Measurements from ENCODE around the gene RASL10B.
"Not testable (repeated sequence)": the region's sequence is repeated elsewhere in the genome, so short reads cannot be mapped to it uniquely, and the experiment has no call there.

The RASL10B gene

DNA sequence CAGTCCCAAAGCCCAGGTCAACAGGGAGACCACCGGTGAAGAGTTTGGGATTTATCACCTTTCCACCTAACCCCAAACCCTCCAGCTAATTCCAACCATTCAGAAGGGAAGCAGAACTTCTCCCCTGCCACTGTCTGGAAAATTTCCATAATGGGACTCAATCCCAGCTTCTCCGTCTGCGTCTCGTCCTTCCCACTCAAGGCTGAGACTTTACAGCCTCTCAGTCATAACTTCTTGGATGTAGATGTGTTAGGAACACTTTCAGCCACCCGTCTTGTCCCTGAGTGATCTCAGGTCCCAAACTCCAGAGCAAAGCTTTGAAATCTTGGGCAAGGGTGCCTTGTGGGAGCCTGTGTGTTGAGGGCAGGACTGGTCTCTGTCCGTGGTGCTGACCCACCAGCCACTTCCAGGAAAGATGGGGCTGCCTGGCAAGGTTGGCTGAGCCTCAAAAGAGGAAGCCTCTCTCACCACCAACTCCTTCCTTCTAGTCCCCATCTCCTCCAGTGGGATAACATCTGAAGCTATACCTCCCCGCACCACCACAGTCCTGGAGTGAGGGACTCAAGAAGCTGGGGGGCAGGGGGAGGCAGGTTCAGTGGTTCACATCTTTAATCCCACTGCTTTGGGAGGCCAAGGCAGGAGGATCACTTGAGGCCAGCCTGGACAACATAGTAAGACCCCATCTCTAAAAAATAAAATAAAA is 12.3 kb downstream of the RASL10B start:
- DNase-seq = peak; percentile 40

- DNase-seq = no peak
These were observed 13.4 kb downstream of the RASL10B start for GRCh38 chr17:35744830-35745229.

DNA sequence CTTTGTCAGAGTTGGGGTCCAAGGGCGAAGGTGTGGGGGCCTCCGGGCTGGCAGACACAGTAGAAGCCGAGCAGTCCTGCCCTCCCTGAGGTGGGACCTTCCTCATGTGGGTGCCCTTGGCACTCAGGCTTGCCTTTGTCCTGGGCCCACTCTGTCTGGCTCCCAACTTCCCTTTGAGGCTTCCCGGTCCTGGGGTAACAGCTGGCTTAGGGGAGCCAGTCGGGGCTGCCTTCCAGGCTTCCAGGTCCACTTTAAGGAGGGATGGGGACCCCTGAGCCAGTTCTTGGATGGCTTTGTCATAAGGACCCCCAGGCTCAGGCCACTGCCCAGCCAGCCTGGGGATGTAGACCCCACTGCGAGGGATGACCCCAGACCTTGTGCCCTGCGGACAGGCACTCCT is 13.8 kb downstream of the RASL10B start:
- no peak for DNase-seq

GRCh38 chr17:35745749-35746320 is 14.4 kb downstream of the RASL10B start:
- no peak for DNase-seq

GRCh38 chr17:35747540-35748017 is 16.1 kb downstream of the RASL10B start:
- peak; percentile 72 for DNase-seq

DNA sequence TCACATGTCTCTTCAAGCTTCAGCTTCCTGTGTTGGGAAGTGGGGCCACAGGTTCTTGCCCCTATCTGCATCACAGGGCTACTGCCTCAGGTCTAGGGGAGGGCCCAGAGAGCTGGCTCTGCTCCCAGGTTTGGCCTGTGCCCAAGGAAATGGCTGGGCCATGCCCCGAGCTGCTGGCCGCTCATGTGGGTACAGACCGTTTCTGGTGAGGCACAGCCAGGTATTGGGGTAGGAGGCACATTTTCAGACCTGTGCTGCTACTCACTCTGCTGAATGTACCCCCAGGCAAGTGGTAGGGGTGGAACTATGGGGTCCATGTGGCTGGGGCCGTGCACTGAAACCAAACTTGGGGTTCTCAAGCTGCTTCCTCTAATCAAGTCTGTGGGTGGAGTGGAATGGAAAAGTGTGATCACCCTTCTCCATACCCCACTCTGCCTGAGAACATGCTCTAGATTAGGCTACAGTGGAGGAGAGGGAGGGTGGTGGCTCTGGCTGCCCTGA is 17.0 kb downstream of the RASL10B start:
- DNase-seq = no peak

DNA sequence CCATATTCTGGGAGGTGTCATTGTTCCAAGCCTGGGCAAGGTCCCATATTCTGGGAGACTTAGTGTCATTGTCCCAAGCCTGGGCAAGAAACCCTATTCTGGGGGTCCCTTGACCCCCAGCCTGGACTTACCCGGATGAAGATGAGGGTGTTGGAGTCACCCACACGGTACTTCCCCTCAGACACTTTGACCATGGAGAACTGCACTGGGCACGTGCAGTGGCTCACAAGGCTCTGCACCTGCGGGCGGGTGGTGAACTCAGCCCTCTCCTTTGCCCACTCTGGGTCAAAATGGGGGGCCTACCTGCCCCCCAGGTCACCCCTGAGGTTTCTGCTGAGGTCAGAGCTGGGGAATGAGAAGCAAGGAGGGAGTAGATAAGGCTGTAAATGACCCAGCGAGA is 17.5 kb downstream of the RASL10B start:
- no peak for DNase-seq

DNA sequence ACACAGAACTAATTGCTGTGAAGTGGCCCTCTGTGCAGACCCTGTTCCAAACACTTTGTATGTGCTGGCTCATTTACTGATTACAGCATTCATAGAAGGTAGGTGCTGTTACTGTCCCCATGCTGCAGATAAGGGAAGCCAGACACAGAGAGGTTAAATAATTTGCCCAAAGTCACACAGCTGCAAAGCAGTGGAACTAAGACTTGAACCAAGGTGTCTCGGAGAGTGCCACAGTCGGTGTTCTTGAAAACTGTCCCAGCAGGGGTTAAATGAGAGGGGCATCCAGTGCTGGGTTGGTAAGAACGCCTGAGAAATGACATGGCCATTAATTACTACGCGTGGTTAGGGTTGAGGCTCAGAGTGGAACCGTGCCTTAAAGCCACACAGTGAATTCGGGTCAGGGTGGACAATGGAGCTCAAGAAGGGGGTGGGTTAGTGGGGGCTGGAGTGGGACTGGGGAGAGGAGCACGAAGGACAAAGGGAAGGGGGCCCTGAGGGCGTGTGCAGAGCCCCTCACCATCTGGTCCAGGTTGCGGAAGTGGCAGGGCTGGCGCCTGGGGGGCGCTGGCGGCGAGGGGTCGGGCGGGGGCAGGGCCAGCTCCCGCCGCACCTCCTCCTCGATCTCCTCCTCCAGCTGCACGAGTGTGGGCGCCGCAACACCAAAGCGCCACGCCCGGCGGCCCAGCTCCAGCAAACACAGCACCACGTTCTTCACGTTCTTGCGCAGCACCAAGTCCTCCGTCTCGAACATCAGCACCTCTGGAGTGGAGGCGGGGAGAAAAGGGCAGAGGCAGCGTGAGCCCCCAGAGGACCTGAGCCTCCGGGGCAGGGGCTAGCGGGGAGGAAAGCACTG is 18.3 kb downstream of the RASL10B start:
- DNase-seq = peak; percentile 36

GRCh38 chr17:35750526-35751395 is 19.3 kb downstream of the RASL10B start:
- DNase-seq = no peak

- DNase-seq = not testable (repeated sequence)
These were observed 20.1 kb downstream of the RASL10B start for GRCh38 chr17:35751541-35751940.

DNA sequence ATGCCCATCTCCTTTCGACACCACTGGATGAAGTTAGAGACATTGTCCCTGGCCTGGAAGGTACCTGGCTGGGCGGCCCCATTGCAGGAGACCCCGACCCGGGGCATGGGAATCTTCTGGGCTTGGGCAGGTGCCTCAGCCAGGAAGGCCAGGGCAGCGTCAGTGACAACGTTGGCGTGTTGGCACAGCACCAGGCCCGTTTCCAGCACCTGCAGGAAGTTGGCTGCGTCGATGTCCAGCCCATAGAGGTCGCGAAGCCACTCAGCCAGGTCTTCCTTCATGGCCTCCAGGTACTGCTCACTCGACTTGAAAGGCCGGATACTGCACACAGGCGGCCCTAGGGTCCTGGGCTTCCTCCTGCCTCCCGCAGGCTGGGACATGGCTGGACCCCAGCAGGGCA is 21.0 kb downstream of the RASL10B start:
- DNase-seq = no peak

DNA sequence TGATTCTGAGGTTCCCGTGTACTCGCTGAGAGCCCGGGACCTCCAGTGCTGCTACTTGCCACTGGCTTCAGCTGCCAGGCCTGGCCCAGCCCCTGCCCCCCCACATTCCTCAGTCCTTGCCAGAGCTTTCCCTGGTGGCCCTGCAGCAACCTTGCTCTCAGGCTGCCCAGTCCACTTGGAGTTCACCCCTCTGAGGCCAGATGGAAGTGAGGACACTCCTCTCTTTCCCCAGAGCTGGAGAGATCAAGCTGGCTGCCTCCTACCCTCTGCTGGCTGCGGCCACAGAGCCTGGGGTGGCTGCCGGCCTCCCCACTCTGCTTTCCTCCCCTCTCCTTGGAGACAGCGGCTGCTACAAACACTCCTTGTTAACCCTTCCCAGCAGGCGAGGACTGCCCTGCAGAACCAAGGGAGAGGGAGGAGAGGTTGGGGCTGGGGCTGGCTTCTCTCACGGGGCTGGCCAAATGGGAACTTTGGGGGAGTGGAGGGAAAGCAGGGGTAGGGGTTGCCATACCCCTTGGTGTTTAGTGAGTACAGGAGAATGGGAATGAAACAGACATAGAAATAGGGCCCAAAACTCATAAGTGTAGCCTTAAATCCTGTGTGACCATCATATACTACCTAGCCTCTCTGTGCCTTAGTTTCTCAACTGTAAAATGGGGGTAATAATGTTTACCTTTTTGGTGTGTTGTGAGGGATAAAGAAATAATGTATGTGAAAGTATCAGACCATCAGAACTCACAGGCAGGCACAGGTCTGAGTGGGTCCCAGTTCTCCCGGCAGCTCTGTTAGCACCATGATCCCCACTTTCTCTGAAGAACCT is 21.7 kb downstream of the RASL10B start, which contains the start of gene GAS2L2:
GAS2L2 (minus strand) TSS at position 295 of the 820 bp plus-strand sequence. CDS start 389 bp downstream, outside the sequence.
- DNase-seq = no peak

DNA sequence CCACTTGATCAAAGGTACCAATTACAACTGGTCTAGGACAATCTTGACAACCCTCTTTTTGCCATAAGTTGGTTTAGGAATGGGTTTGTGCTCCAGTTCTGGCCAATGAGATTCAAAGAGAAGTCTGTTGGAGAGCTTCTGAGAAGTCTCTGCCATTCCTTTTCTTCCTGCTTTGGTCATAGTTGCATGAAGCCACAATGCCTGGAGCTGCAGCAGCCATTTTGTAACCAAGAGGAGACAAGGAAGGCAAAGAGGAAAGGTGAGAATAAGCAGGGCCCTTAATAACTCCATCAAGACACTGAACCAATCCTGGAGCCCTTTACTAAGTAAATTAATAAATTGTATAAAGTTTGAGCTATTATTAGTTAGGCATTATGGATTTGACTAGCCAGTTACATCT is 25.8 kb downstream of the RASL10B start:
- DNase-seq = no peak

GRCh38 chr17:35760587-35760986 is 29.1 kb downstream of the RASL10B start, which contains the start of gene C17orf50:
C17orf50 (plus strand) TSS chr17:35760887; CDS start chr17:35760942, 55 bp downstream.
- DNase-seq = no peak

DNA sequence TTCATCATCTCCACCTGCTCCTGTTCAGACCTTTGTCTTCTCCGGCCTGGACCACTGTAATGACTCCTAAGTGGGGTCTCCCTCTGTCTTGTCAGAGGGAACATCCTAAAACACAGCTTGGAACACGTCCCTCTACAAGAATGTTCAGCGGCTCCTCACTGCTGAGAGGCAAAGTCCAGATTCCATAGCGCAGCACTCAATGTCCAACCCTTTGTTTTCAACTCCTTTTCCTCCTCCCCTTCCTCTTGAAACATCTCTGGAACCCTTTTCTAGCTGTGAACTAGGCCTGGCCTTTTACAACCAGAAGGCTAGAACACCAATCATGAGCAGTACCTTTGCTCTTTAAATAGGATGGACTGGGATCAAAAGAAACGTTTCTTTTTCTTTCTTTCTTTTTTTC is 30.2 kb downstream of the RASL10B start:
- DNase-seq = no peak

- DNase-seq = no peak
These were observed 32.3 kb downstream of the RASL10B start for GRCh38 chr17:35763767-35764122.

GRCh38 chr17:35764123-35764991 is 32.9 kb downstream of the RASL10B start:
- peak; percentile 67 for DNase-seq

DNA sequence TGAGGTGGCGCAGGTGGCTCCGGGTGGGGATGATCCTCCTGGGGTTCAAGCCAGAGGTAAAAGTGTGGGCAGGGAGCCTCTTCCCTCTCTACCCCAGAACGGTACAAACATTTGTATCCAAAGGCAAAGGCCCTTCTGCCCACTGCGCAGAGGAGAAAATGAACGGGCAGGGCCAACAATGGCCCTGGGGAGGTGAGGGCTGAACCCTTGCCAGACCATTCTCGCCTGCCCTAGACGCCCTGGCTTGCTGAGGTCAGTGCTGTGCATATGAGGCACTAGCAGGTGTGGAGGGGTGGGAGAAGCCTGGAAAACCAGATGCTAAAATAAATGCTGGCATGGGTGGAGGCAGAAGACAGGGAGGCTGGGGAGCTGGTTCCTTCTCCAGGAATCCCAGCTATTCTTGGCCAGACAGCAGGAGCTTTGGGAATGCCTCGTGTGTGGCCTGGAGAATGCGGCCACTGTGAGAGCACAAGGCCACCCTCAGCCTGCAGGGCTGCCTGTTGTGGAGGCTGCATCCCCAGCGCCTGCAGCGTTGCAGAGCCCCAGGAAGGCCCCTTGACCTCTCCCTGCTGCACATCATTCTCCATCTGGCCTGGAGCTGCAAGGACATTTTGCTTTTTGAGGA is 33.8 kb downstream of the RASL10B start:
- peak; percentile 52 for DNase-seq

GRCh38 chr17:35765756-35766488 is 34.5 kb downstream of the RASL10B start:
- DNase-seq = no peak

Measured in fibroblast of upper back skin (primary cell).